GM19043 (cell line): ENCODE data around the gene NR1I2.
A peak's percentile ranks its signal among the peaks of the same experiment; 100 is the strongest.

ENCODE experiments used
- ATAC-seq: cut with Tn5 transposase; IDR thresholded peaks from one replicate; pipeline ENCODE4 v1.9.1; 2021; ENCODE audit warnings: low read depth; ENCODE audit not compliant: unreplicated experiment

The NR1I2 gene

GRCh38 chr3:119781330-119782198, at the start of gene NR1I2:
NR1I2 (plus strand) TSS chr3:119782101.
- ATAC-seq: no peak

GRCh38 chr3:119733812-119734211, 48.1 kb upstream of the NR1I2 start:
- no peak for ATAC-seq

- ATAC-seq: no peak
Measured at GRCh38 chr3:119738741-119739140, 43.2 kb upstream of the NR1I2 start.

GRCh38 chr3:119741657-119742590, 40.0 kb upstream of the NR1I2 start:
- ATAC-seq: no peak

- ATAC-seq: no peak
Measured at GRCh38 chr3:119743921-119744320, 38.0 kb upstream of the NR1I2 start.

GRCh38 chr3:119745942-119746341, 36.0 kb upstream of the NR1I2 start:
- ATAC-seq: no peak

- no peak for ATAC-seq
Measured at GRCh38 chr3:119746423-119746822, 35.5 kb upstream of the NR1I2 start.

- no peak for ATAC-seq
Measured at GRCh38 chr3:119747357-119747756, 34.5 kb upstream of the NR1I2 start.

- ATAC-seq: no peak
Measured at GRCh38 chr3:119748991-119749390, 32.9 kb upstream of the NR1I2 start.

GRCh38 chr3:119751423-119751822, 30.5 kb upstream of the NR1I2 start:
- ATAC-seq: no peak

GRCh38 chr3:119759962-119760361, 21.9 kb upstream of the NR1I2 start:
- ATAC-seq: no peak

GRCh38 chr3:119762876-119763275, 19.0 kb upstream of the NR1I2 start:
- ATAC-seq: no peak

- no peak for ATAC-seq
Measured at GRCh38 chr3:119763466-119763865, 18.4 kb upstream of the NR1I2 start.

GRCh38 chr3:119765239-119765638, 16.7 kb upstream of the NR1I2 start:
- no peak for ATAC-seq

- ATAC-seq: no peak
Measured at GRCh38 chr3:119767936-119768601, 13.8 kb upstream of the NR1I2 start.

GRCh38 chr3:119768668-119769393, 13.1 kb upstream of the NR1I2 start:
- no peak for ATAC-seq

- ATAC-seq: no peak
Measured at GRCh38 chr3:119769394-119770149, 12.3 kb upstream of the NR1I2 start.

GRCh38 chr3:119774444-119774843, 7.5 kb upstream of the NR1I2 start:
- ATAC-seq: peak; percentile 73

- ATAC-seq: no peak
Measured at GRCh38 chr3:119776304-119776703, 5.6 kb upstream of the NR1I2 start.
